Gastrocnemius medialis (tissue), 4 donors: ENCODE measurements around the gene EEPD1.

Experiments used
- CTCF ChIP-seq, 5 experiments: fragments of 450-650 bp in 3 of 5; fragments of 200-600 bp in 2 of 5; sonication (generic) in 2 of 5; IDR thresholded peaks in 4 of 5; conservative IDR thresholded peaks in 1 of 5; 1 replicate in 4 of 5; 2 replicates in 1 of 5; pipeline ENCODE4 v1.5.1; 2016 to 2019; ENCODE audit warnings: antibody characterized with exemption in 5 of 5, mild to moderate bottlenecking in 3 of 5, moderate library complexity in 3 of 5
- POLR2A ChIP-seq, 2 donors: fragments of 450-650 bp; IDR thresholded peaks; one replicate each; pipeline ENCODE4 v1.6.1; 2017; ENCODE audit warnings: antibody characterized with exemption in 2 of 2, mild to moderate bottlenecking in 2 of 2, moderate library complexity in 2 of 2

DNA sequence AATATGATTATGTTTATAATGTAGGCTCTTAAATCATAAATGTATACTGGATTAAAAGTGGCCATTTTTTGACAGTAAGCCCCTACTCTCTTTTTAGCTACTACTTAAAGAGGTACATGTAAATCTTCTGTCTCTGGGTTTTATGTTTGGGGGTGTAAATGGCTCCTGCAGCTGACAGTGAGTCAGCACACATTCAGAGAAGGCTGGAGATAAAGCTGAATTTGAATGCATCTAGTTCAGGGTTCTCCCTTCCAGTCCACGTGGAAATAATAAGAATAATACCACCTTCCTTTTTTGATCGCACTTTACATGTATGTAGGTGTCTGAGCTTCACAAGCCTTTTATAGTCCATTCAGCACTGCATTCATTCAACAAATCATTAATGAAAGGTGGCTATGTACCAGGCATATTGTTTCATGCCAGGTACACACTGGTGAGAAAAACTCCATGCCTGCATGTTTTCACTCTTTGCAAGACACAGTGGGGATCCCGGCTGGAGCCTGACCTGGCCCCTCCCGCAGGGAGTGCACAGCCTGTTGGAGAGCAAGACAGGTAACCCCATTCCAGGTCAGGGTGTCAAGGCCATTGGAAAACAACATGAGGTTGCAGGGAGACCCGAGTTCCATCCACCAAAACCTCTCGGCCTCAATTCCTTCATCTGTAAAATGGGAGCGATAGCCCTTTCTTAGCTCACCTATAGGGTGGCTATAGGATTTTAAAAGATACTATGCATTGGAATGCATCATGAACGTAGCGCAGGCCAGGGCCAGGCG is 129.1 kb downstream of the EEPD1 start:
- TF ChIP-seq CTCF (IDR thresholded peaks at IDR 0.05 in 4 of 5, conservative IDR thresholded peaks at IDR 0.05 in 1 of 5) (no peak), POLR2A (IDR thresholded peaks at IDR 0.05) (no peak)
